SK-N-SH treated with all-trans-retinoic acid at 6 μM for 48 hours (cell line): ENCODE measurements around the gene CTTNBP2.

Experiments
- ESRRG ChIP-seq: fragments of 250-450 bp; sonication (Bioruptor Pico); IDR thresholded peaks from 2 replicates; pipeline ENCODE4 v1.6.1; 2021; ENCODE audit warnings: mild to moderate bottlenecking
- RARB ChIP-seq: fragments of 250-450 bp; sonication (Bioruptor Pico); IDR thresholded peaks from 2 replicates; pipeline ENCODE4 v1.8.0; 2021; ENCODE audit warnings: mild to moderate bottlenecking, moderate library complexity
- TCF4 ChIP-seq: fragments of 250-450 bp; sonication (Bioruptor Pico); IDR thresholded peaks from 2 replicates; pipeline ENCODE4 v1.8.0; 2021; ENCODE audit warnings: mild to moderate bottlenecking, moderate library complexity, borderline replicate concordance
- ZFP3 ChIP-seq: fragments of 250-450 bp; sonication (Bioruptor Pico); IDR thresholded peaks from 2 replicates; pipeline ENCODE4 v1.5.0; 2020; ENCODE audit warnings: mild to moderate bottlenecking, moderate library complexity
- ZFP30 ChIP-seq: fragments of 450-650 bp; formaldehyde crosslinking; IDR thresholded peaks from 2 replicates; pipeline ENCODE4 v1.5.0; 2022; ENCODE audit warnings: mild to moderate bottlenecking, moderate library complexity
- ZNF70 ChIP-seq: fragments of 450-650 bp; formaldehyde crosslinking; IDR thresholded peaks from 2 replicates; pipeline ENCODE4 v1.5.0; 2020; ENCODE audit warnings: mild to moderate bottlenecking, moderate library complexity
- TF ChIP-seq, protein P1 (sequence below): fragments of 250-450 bp; sonication (Bioruptor Pico); IDR thresholded peaks from 2 replicates; pipeline ENCODE4 v1.8.0; 2020; ENCODE audit warnings: mild to moderate bottlenecking, moderate library complexity, borderline replicate concordance

GRCh38 chr7:117769085-117769484, 104.2 kb downstream of the CTTNBP2 start:
- no peak for TF ChIP-seq ZFP30 (CRISPR knock-in tag)
- no peak for TF ChIP-seq RARB
- no peak for TF ChIP-seq ESRRG
- no peak for TF ChIP-seq ZFP3 (CRISPR knock-in tag)
- TF ChIP-seq, protein P1, sequence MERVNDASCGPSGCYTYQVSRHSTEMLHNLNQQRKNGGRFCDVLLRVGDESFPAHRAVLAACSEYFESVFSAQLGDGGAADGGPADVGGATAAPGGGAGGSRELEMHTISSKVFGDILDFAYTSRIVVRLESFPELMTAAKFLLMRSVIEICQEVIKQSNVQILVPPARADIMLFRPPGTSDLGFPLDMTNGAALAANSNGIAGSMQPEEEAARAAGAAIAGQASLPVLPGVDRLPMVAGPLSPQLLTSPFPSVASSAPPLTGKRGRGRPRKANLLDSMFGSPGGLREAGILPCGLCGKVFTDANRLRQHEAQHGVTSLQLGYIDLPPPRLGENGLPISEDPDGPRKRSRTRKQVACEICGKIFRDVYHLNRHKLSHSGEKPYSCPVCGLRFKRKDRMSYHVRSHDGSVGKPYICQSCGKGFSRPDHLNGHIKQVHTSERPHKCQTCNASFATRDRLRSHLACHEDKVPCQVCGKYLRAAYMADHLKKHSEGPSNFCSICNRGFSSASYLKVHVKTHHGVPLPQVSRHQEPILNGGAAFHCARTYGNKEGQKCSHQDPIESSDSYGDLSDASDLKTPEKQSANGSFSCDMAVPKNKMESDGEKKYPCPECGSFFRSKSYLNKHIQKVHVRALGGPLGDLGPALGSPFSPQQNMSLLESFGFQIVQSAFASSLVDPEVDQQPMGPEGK, result no peak
- TF ChIP-seq ZNF70, result no peak
- no peak for TF ChIP-seq TCF4 (CRISPR knock-in tag)
